Tibial nerve (tissue), 4 donors: ENCODE data around the gene ESYT2.

ENCODE experiments used
- CTCF ChIP-seq, 5 experiments: fragments of 200-600 bp in 3 of 5; fragments of 450-650 bp in 2 of 5; sonication (generic) in 3 of 5; IDR thresholded peaks; one replicate each; pipeline ENCODE4 v1.5.1; 2016 to 2019; ENCODE audit warnings: antibody characterized with exemption in 5 of 5, mild to moderate bottlenecking in 3 of 5, moderate library complexity in 2 of 5
- EP300 ChIP-seq, 2 donors: sonication (generic); formaldehyde crosslinking; IDR thresholded peaks; one replicate each; pipeline ENCODE4 v1.6.1; 2017; ENCODE audit warnings: antibody characterized with exemption in 2 of 2, mild to moderate bottlenecking in 1 of 2
- POLR2A ChIP-seq, 2 donors: fragments of 450-650 bp; IDR thresholded peaks; one replicate each; pipeline ENCODE4 v1.6.1; 2017; ENCODE audit warnings: antibody characterized with exemption in 2 of 2, mild to moderate bottlenecking in 2 of 2, moderate library complexity in 2 of 2

DNA sequence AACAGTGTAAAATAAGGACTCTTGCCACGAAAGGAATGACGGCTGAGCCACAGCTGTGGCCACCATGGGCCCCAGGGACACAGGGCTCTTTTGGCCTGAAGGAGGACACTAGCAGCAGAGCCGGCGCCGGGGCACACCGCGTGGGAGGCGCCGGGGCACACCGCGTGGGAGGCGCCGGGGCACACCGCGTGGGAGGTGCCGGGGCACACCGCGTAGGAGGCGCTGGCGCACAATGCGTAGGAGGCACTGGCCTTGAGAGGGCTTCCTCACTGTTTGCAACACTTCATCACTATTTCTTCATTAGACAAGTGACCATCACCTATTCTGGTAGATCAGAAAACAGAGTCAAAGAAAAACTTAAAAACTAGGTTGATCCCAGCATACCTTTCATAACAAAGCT, 23.4 kb downstream of the ESYT2 start:
- TF ChIP-seq EP300 (IDR thresholded peaks at IDR 0.05) (no peak), CTCF (IDR thresholded peaks at IDR 0.05) (no peak), POLR2A (IDR thresholded peaks at IDR 0.05) (no peak)
